Pancreas (tissue), 10 donors: ENCODE measurements around the gene KCMF1. TPM values are rescaled to one million over a fixed set of nuclear protein-coding genes. Genes with fewer than 3 reads are reported as not detected.

ENCODE experiments used
- ATAC-seq, 4 donors: fragments of 200-7000 bp; cut with Tn5 transposase; one replicate each; pipeline versions ENCODE4 v1.8.0 to v1.9.1; 2020; ENCODE audit warnings: mild to moderate bottlenecking in 4 of 4, moderate library complexity in 4 of 4
- DNase-seq, 6 donors: peaks; one replicate each; pipeline ENCODE4 v3.0.0-alpha.2; 2020
- FAIRE-seq: peaks from 2 replicates; lab custom pipeline; 2012; peaks lifted over from hg19 to GRCh38; lab: Jason Lieb, UNC
- H3K27ac ChIP-seq, 4 donors: fragments of 200-600 bp; sonication (generic); 1 replicate in 3 of 4; 2 replicates in 1 of 4; pipeline versions ENCODE4 v1.5.0 to v1.8.0; 2020
- H3K27me3 ChIP-seq, 4 donors: fragments of 200-600 bp; one replicate each; pipeline ENCODE4 v1.8.0; 2021
- H3K36me3 ChIP-seq, 3 donors: fragments of 200-600 bp; sonication (generic) in 1 of 3; one replicate each; pipeline versions ENCODE4 v1.5.0 to v1.8.0; 2020 to 2021
- H3K4me1 ChIP-seq, 3 donors: fragments of 200-600 bp; one replicate each; pipeline ENCODE4 v1.8.0; 2021
- H3K4me3 ChIP-seq, 4 donors: fragments of 200-600 bp; sonication (generic) in 2 of 4; one replicate each; pipeline versions ENCODE4 v1.5.0 to v1.8.0; 2020 to 2021
- H3K9me3 ChIP-seq, 4 donors: fragments of 200-600 bp; one replicate each; pipeline ENCODE4 v1.8.0; 2021
- WGBS, 2 donors: extraction: QIAGEN DNeasy Blood & Tissue Kit; methylation state at CpG; one replicate each; pipeline ENCODE4 v1.1.7; 2013; 5-methylcytosine and 5-hydroxymethylcytosine counted together
- intact Hi-C, 3 donors: fragments of 100-400 bp; cut with DNase I; formaldehyde crosslinking; loops; one replicate each; pipeline versions ENCODE4 v1.11.1 to v1.14.2; 2022
- polyA plus RNA-seq, 2 donors: library from polyadenylated mRNA; stranded (reverse); fragments of 200-250 nt; gene quantifications; one replicate each; pipeline ENCODE4 v1.2.3, GENCODE V29; 2013
- total RNA-seq, 6 donors: library from RNA; stranded (reverse); fragmentation: NEBNext Ultra II Directional in 4 of 6; extraction: Animal tissue kit (Norgen Biotek cat#: 25700) in 4 of 6; gene quantifications; one replicate each; pipeline versions ENCODE4 v1.2.1 to v1.2.4, GENCODE V29; 2021 to 2023
- TF ChIP-seq, protein P1 (sequence below), 4 donors: fragments of 200-600 bp; sonication (generic) in 3 of 4; IDR thresholded peaks; one replicate each; pipeline versions ENCODE4 v1.5.0 to v1.8.0; 2021; ENCODE audit warnings: antibody characterized with exemption in 4 of 4
- donor health status: healthy with polysubstance abuse.
- donor health status: DM: no; HTN: no; CAD: no; lungs with moderate emphysema.
- donor health status: DM: no; HTN: no; CAD: no.
- donor health status: control.
- donor health status: control.
- donor health status: Bipolar disorder and iron deficiency.
- donor health status: DM: yes; HTN: yes; CAD: no.
- donor health status: DM: no; HTN: no; CAD: no.
- donor health status: DM: no; HTN: no; CAD: no.
- donor health status: DM: yes; HTN: yes; CAD: no.

Gene KCMF1
- total and polyA plus RNA-seq, 8 donors = 9.9 to 102 (median 67.4) TPM

DNA sequence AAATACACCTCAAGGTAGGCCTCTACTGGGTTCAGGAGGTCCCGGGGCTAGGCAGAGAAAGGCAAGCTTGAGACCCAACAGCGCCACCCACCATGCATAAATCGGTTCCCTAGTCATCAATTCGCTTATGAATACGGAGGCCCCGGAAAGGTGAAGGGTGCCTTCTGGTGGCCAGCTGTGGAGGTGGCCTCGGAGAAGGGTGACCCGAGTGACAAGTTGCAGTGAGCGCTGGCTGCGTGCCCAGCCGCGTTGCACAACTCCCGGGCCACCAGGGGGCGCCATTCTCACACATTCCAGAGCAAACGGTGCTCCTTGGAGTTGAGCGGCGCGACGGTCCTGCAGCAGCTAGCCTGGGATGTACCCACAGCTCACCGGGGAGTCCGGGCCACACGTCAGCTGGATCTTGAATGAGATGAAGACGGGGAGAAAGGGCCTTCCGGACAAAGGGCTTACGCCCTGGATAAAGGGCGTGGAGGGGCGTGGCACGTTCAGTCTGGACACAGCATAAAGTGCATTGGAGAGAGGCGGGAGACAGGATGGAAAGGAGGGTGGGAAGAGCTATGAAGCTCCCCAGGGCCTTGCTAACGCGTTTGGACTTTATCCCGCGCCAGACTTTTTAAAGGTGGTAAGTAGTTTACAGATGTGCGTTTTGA is 45.1 kb upstream of the KCMF1 start:
- 2 to 3% methylated on average over 31 to 34 of the region's 34 CpGs for WGBS, 2 donors
- intact Hi-C loops = loop anchor here in 1 of 3 donors (5.0 kb wide), 1 partner anchor 86 kb away; no protein-coding TSS in a partner anchor
- Histone ChIP-seq H3K9me3 (no peaks in the 10 kb centered on the region), H3K4me1 (peaks cover 0 to 4% (median 0%) of the 10 kb centered on the region in 3 donors), H3K4me3 (peak overlapping the region in 3 of 4 donors; percentile 15 to 45 (median 35)), H3K36me3 (no peaks in the 10 kb centered on the region), H3K27ac (no peak overlapping the region), H3K27me3 (no peaks in the 10 kb centered on the region)
- FAIRE-seq (no peak), DNase-seq (peak; percentile 95 to 100 (median 98)), ATAC-seq (peak; percentile 86 to 96 (median 92))
- TF ChIP-seq, protein P1, sequence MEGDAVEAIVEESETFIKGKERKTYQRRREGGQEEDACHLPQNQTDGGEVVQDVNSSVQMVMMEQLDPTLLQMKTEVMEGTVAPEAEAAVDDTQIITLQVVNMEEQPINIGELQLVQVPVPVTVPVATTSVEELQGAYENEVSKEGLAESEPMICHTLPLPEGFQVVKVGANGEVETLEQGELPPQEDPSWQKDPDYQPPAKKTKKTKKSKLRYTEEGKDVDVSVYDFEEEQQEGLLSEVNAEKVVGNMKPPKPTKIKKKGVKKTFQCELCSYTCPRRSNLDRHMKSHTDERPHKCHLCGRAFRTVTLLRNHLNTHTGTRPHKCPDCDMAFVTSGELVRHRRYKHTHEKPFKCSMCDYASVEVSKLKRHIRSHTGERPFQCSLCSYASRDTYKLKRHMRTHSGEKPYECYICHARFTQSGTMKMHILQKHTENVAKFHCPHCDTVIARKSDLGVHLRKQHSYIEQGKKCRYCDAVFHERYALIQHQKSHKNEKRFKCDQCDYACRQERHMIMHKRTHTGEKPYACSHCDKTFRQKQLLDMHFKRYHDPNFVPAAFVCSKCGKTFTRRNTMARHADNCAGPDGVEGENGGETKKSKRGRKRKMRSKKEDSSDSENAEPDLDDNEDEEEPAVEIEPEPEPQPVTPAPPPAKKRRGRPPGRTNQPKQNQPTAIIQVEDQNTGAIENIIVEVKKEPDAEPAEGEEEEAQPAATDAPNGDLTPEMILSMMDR (IDR thresholded peaks at IDR 0.05) = peak; percentile 96 to 100 (median 99)

DNA sequence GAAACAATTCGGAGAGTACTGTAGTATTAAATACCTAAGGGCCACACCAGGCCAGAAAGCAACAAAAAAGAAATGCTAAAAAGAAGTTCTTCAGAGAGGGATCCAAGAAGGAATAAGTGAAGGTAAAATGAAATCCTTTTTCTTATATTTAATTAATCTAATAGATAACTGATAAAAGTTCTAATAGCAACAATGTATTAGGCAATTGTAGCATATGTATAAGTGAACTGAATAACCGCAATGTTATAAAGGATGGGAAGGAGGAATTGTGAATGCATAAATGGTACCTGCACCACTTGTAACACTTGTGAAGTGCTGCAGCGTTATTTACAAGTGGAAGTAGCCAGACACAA is 43.7 kb upstream of the KCMF1 start:
- ATAC-seq = no peak
- no peak for DNase-seq
- intact Hi-C loops = loop anchor here in 1 of 3 donors (5.0 kb wide), 1 partner anchor 85 kb away; no protein-coding TSS in a partner anchor
- 35 to 36% methylated on average over 3 of the region's 3 CpGs for WGBS, 2 donors
- peaks cover 0 to 4% (median 0%) of the 10 kb centered on the region in 3 donors for H3K4me1 ChIP-seq
- H3K4me3 ChIP-seq = no peak overlapping the region
- FAIRE-seq = no peak
- H3K27ac ChIP-seq = no peak overlapping the region
- TF ChIP-seq, protein P1 (IDR thresholded peaks at IDR 0.05) = peak in 1 of 4 donors; percentile 24
- no peaks in the 10 kb centered on the region for H3K9me3 ChIP-seq
- H3K36me3 ChIP-seq = no peaks in the 10 kb centered on the region
- no peaks in the 10 kb centered on the region for H3K27me3 ChIP-seq

DNA sequence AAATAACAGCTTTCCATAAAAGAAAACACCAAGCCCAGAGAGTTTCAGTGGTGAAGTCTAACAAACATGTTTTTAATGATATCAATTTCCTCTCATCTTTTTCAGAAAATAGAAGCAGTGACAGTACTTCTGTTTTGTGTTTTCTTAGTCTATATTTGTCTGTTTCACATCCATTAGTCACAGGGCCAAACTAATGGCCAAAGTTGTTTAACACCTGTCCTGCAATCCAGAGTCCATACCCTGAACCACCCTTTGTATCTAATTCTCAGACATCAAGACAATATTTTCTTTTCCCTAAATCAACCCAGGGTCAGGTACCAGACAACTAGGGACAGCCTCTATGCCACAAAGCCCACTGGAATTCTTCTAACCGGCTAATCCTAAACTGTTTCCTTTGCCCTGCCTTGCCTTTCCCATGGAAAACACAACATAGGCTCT is 39.6 kb upstream of the KCMF1 start:
- Histone ChIP-seq H3K27ac (no peak overlapping the region), H3K4me1 (no peaks in the 10 kb centered on the region), H3K9me3 (no peaks in the 10 kb centered on the region), H3K27me3 (no peaks in the 10 kb centered on the region), H3K36me3 (no peaks in the 10 kb centered on the region), H3K4me3 (no peak overlapping the region)
- WGBS, 2 donors = 77 to 78% methylated on average over 1 of the region's 1 CpG
- ATAC-seq = no peak
- DNase-seq = no peak
- intact Hi-C loops = no loop called here
- TF ChIP-seq, protein P1 (IDR thresholded peaks at IDR 0.05) = no peak
- FAIRE-seq = no peak

DNA sequence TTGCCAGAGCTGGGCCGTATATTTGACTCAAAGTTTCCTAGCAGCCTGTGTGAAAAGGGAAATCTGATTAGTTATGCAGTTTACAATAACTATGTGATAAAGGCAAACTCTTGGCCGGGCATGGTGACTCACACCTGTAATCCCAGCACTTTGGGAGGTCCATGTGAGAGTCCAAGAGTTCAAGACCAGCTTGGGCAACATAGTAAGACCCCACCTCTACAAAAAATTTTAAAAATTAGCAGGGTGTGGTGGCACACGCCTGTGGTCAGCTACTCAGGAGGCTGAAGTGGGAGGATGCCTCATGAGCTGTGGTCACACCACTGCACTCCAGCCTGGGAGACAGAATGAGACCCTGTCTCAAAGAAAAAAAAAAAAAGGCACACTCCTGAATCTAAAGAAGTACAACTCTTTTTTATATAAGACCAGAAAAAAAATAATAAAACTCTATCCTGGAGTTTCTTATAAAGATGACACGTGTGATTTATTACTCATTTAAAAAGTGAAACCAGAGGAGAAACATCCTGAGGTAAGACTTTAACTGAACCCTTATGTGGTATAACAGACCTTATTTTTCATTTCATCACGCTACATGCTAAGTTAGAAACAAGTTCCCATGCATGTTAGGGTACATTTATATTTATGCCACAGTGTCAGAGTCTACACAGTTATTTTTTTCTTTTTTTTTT is 32.6 kb upstream of the KCMF1 start:
- no peak for DNase-seq

More for the DNA sequence above, 32.6 kb upstream of the KCMF1 start:
- no peaks in the 10 kb centered on the region for H3K9me3 ChIP-seq
- no peaks in the 10 kb centered on the region for H3K36me3 ChIP-seq
- no peak overlapping the region for H3K27ac ChIP-seq
- TF ChIP-seq, protein P1 (IDR thresholded peaks at IDR 0.05) = no peak
- no peak for FAIRE-seq
- ATAC-seq = no peak
- no peaks in the 10 kb centered on the region for H3K27me3 ChIP-seq
- 83 to 86% methylated on average over 5 of the region's 5 CpGs for WGBS, 2 donors
- H3K4me3 ChIP-seq = no peak overlapping the region
- intact Hi-C loops = no loop called here
- H3K4me1 ChIP-seq = peaks cover 0 to 11% (median 0%) of the 10 kb centered on the region in 3 donors
